Endothelial cell of umbilical vein (primary cell): Measurements from ENCODE around the gene HIPK1. TPM values are rescaled to one million over a fixed set of nuclear protein-coding genes. Genes with fewer than 3 reads are reported as not detected.

Experiments
- BruUV-seq: library from RNA; stranded (reverse); fragments of 400-500 nt; replicated peaks from 2 replicates; lab custom pipeline; 2021; lab: Mats Ljungman, UMichigan
- CTCF ChIA-PET: fragments of 300-600, 350-600 bp; sonication (Branson Sonifier 250); formaldehyde crosslinking; loops from one replicate; lab custom pipeline; 2021; ENCODE audit warnings: antibody characterized with exemption, inconsistent platforms; lab: Charles Lee
- POLR2A ChIA-PET: fragments of 300-600, 350-600 bp; sonication (Branson Sonifier 250); formaldehyde crosslinking; loops from one replicate; lab custom pipeline; 2021; ENCODE audit warnings: antibody characterized with exemption, inconsistent platforms; lab: Charles Lee
- DNase-seq: peaks from one replicate; pipeline ENCODE4 v3.0.0-alpha.2; 2011; ENCODE audit warnings: low read depth, low spot score
- FAIRE-seq: peaks from 2 replicates; lab custom pipeline; 2011; peaks lifted over from hg19 to GRCh38; lab: Jason Lieb, UNC
- H2AFZ ChIP-seq: 2 replicates; pipeline ENCODE4 v1.6.0; 2012; ENCODE audit warnings: low read depth, low read length, control low read depth, inconsistent platforms
- H3K27ac ChIP-seq: 2 replicates; pipeline ENCODE4 v1.5.1; 2011; ENCODE audit warnings: low read depth, mild to moderate bottlenecking, control low read depth, low read length, moderate library complexity; ENCODE audit not compliant: insufficient read depth
- H3K27me3 ChIP-seq, 2 experiments: 2 replicates each; pipeline versions ENCODE4 v1.6.0 to v1.6.1; 2011; ENCODE audit warnings: low read length in 2 of 2, mixed read lengths in 1 of 2; ENCODE audit not compliant: control insufficient read depth in 2 of 2, insufficient read depth in 2 of 2
- H3K36me3 ChIP-seq, 2 experiments: 2 replicates in 1 of 2; 3 replicates in 1 of 2; pipeline ENCODE4 v1.5.1; 2011; ENCODE audit warnings: low read length in 2 of 2, mild to moderate bottlenecking in 1 of 2, moderate library complexity in 1 of 2; ENCODE audit not compliant: control insufficient read depth in 2 of 2, insufficient read depth in 2 of 2; ENCODE audit errors: extremely low read depth in 1 of 2
- H3K4me1 ChIP-seq: 3 replicates; pipeline ENCODE4 v1.5.1; 2011; ENCODE audit warnings: mild to moderate bottlenecking, low read length; ENCODE audit not compliant: control insufficient read depth, insufficient read depth; ENCODE audit errors: extremely low read depth
- H3K4me2 ChIP-seq: 2 replicates; pipeline ENCODE4 v1.6.1; 2011; ENCODE audit warnings: low read length, control low read depth, mixed read lengths; ENCODE audit not compliant: insufficient read depth
- H3K4me3 ChIP-seq, 3 experiments: fragments of 200-600 bp in 1 of 3; sonication (generic), shearing (Covaris generic) in 1 of 3; replicated peaks in 1 of 3; 2 replicates each; pipeline ENCODE4 v1.5.1; 2011 to 2016; ENCODE audit warnings: control low read depth in 3 of 3, low read length in 3 of 3, mild to moderate bottlenecking in 2 of 3, inconsistent platforms in 1 of 3, low read depth in 1 of 3, moderate library complexity in 1 of 3; ENCODE audit not compliant: insufficient read depth in 1 of 3
- H3K79me2 ChIP-seq: 2 replicates; pipeline ENCODE4 v1.6.0; 2012; ENCODE audit warnings: low read length, inconsistent platforms; ENCODE audit not compliant: control insufficient read depth, insufficient read depth
- H3K9ac ChIP-seq: replicated peaks from 2 replicates; pipeline ENCODE3; 2011; ENCODE audit warnings: low read length, control low read depth; ENCODE audit not compliant: insufficient read depth; ENCODE audit errors: extremely low read depth
- H3K9me1 ChIP-seq: replicated peaks from 3 replicates; pipeline ENCODE4 v1.6.0; 2011; ENCODE audit warnings: mild to moderate bottlenecking, low read length; ENCODE audit not compliant: control insufficient read depth, insufficient read depth; ENCODE audit errors: extremely low read depth
- H3K9me3 ChIP-seq: replicated peaks from 2 replicates; pipeline ENCODE4 v1.5.1; 2012; ENCODE audit warnings: low read length, inconsistent platforms; ENCODE audit not compliant: control insufficient read depth, insufficient read depth
- H4K20me1 ChIP-seq: replicated peaks from 2 replicates; pipeline ENCODE3; 2011; ENCODE audit warnings: mild to moderate bottlenecking, low read length; ENCODE audit not compliant: control insufficient read depth, insufficient read depth; ENCODE audit errors: extremely low read depth
- FOS ChIP-seq: IDR thresholded peaks from 2 replicates; pipeline ENCODE4 v1.6.1; 2011; ENCODE audit warnings: mild to moderate bottlenecking, low read length, moderate library complexity, borderline replicate concordance; ENCODE audit not compliant: insufficient read depth
- GATA2 ChIP-seq: IDR thresholded peaks from 2 replicates; pipeline ENCODE4 v1.7.0; 2011; ENCODE audit warnings: low read depth, mild to moderate bottlenecking, moderate library complexity, mixed read lengths, low read length; ENCODE audit not compliant: insufficient read length, insufficient read depth
- JUN ChIP-seq: IDR thresholded peaks from 2 replicates; pipeline ENCODE4 v1.6.1; 2011; ENCODE audit warnings: borderline replicate concordance, low read depth; ENCODE audit not compliant: insufficient read length, insufficient read depth
- POLR2A ChIP-seq: IDR thresholded peaks from 2 replicates; pipeline ENCODE4 v1.6.1; 2012; ENCODE audit warnings: low read depth, mild to moderate bottlenecking, control low read depth, low read length
- POLR2AphosphoS5 ChIP-seq: IDR thresholded peaks from 2 replicates; pipeline ENCODE4 v1.6.1; 2012; ENCODE audit warnings: low read depth, mild to moderate bottlenecking, control low read depth, low read length, moderate library complexity; ENCODE audit not compliant: insufficient read depth
- dilution Hi-C: fragments of 300-500 bp; cut with MboI; formaldehyde crosslinking; loops from one replicate; pipeline ENCODE4 v1.15.0; 2019; ENCODE audit warnings: low sequenced_read_pairs; ENCODE audit not compliant: extremely low pct_ligation_motif_present
- intact Hi-C: fragments of 100-400 bp; cut with micrococcal nuclease; formaldehyde crosslinking; loops from one replicate; pipeline ENCODE4 v1.10.0; 2022
- polyA plus RNA-seq, 4 experiments: library from polyadenylated mRNA; depleted of rRNA in 3 of 4; stranded (reverse) in 3 of 4; unstranded in 1 of 4; fragments of >200 nt; gene quantifications; 2 replicates each; pipeline versions ENCODE4 v1.2.1 to v1.2.3, GENCODE V29; 2011 to 2012; ENCODE audit warnings: missing spikeins in 1 of 4
- total RNA-seq: library from RNA; stranded (reverse); gene quantifications from 2 replicates; pipeline ENCODE4 v1.2.3, GENCODE V29; 2021
- TF ChIP-seq, protein P1 (sequence below): IDR thresholded peaks from 2 replicates; pipeline ENCODE4 v1.6.1; 2011; ENCODE audit not compliant: insufficient read depth, insufficient read length
- TF ChIP-seq, protein P2 (sequence below), 2 donors: IDR thresholded peaks; 1 replicate in 1 of 2; 2 replicates in 1 of 2; pipeline ENCODE4 v1.5.1; 2011; ENCODE audit warnings: low read length in 2 of 2, mild to moderate bottlenecking in 2 of 2, moderate library complexity in 2 of 2, control low read depth in 1 of 2, inconsistent platforms in 1 of 2, low read depth in 1 of 2; ENCODE audit not compliant: insufficient read depth in 1 of 2; ENCODE audit errors: extremely low read depth in 1 of 2

Gene HIPK1
- total and polyA plus RNA-seq, 2 donors (not counting 3 experiments of a cell fraction or from before 2014, with no cell fraction given) = 39.3 to 56.1 TPM

DNA sequence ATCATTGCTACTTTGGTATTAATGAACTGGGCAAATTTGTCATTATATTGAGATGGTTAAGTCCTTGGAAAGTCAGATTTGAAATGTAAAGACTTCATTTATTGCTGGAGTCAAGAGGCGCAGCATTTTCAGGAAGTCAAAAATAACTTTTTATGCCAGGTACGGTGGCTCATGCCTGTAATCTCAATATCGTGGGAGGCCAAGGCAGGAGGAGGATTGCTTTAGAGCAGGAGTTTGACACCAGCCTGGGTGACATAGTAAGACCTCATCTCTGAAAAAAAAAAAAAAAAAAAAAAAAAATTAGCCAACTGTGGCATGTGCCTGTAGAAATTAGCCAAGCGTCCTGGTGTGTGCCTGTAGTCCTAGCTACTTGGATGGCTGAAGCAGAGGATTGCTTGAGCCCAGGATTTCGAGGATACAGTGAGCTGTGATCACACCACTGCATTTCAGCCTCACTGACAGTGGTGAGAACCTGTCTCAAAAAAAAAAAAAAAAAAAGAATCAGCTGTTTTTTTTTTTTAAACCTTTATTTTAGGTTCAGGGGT lies 5.5 kb downstream of the HIPK1 start:
- H3K36me3 ChIP-seq = no peaks in the 10 kb centered on the region
- intact Hi-C loops (no loop called here), dilution Hi-C loops (no loop called here)
- no peak for DNase-seq
- BruUV-seq = no TSS peak
- no peak overlapping the region for H3K9ac ChIP-seq
- peaks cover 94% of the 10 kb centered on the region for H3K79me2 ChIP-seq
- peaks cover 35% of the 10 kb centered on the region for H3K4me1 ChIP-seq
- H3K27me3 ChIP-seq = no peaks in the 10 kb centered on the region
- H3K27ac ChIP-seq = no peak overlapping the region
- no peaks in the 10 kb centered on the region for H3K9me3 ChIP-seq
- no peak for FAIRE-seq
- no peak overlapping the region for H3K4me3 ChIP-seq
- no peaks in the 10 kb centered on the region for H3K9me1 ChIP-seq
- ChIA-PET POLR2A (no interaction called here), CTCF (interaction anchor here (0.9 to 2.0 kb wide), 5 partner anchors 12 to 99 kb away, joined by 3 to 6 read pairs (median 6); partner anchors contain the start of genes AP4B1, DCLRE1B and OLFML3)
- H3K4me2 ChIP-seq = no peak overlapping the region
- TF ChIP-seq POLR2AphosphoS5 = no peak
- no peak for TF ChIP-seq POLR2A
- TF ChIP-seq FOS = no peak
- TF ChIP-seq, protein P1, sequence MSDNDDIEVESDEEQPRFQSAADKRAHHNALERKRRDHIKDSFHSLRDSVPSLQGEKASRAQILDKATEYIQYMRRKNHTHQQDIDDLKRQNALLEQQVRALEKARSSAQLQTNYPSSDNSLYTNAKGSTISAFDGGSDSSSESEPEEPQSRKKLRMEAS = no peak
- H4K20me1 ChIP-seq = no peaks in the 10 kb centered on the region
- H2AFZ ChIP-seq = no peak overlapping the region

DNA sequence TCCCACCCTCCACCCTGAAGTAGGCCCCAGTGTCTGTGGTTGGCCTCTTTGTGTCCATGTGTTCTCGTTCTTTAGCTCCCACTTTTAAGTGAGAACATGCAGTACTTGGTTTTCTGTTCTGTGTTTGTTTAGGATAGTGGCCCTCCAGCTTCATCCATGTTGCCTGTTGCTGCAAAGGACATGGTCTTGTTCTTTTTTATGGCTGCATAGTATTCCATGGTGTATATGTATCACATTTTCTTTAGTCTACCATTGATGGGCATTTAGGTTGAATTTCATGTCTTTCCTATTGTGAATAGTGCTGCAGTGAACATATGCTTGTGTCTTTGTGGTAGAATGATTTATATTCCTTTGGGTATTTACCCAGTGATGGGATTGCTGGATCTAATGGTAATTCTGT lies 6.1 kb downstream of the HIPK1 start:
- Histone ChIP-seq H3K9me1 (no peaks in the 10 kb centered on the region), H3K4me1 (peaks cover 35% of the 10 kb centered on the region), H3K27me3 (no peaks in the 10 kb centered on the region), H4K20me1 (no peaks in the 10 kb centered on the region), H3K36me3 (no peaks in the 10 kb centered on the region), H3K79me2 (peaks cover 95% of the 10 kb centered on the region), H3K9me3 (no peaks in the 10 kb centered on the region), H3K9ac (no peak overlapping the region), H2AFZ (no peak overlapping the region), H3K27ac (no peak overlapping the region), H3K4me3 (no peak overlapping the region), H3K4me2 (no peak overlapping the region)
- no TSS peak for BruUV-seq
- CTCF ChIA-PET = interaction anchor here (1.1 to 2.0 kb wide), 4 partner anchors 11 to 99 kb away, joined by 3 to 6 read pairs (median 6); partner anchors contain the start of genes AP4B1, DCLRE1B and OLFML3
- POLR2A ChIA-PET = no interaction called here
- intact Hi-C loops (no loop called here), dilution Hi-C loops (no loop called here)
- TF ChIP-seq, protein P1 = no peak
- TF ChIP-seq POLR2A (no peak), JUN (no peak), GATA2 (no peak)
- TF ChIP-seq, protein P2, sequence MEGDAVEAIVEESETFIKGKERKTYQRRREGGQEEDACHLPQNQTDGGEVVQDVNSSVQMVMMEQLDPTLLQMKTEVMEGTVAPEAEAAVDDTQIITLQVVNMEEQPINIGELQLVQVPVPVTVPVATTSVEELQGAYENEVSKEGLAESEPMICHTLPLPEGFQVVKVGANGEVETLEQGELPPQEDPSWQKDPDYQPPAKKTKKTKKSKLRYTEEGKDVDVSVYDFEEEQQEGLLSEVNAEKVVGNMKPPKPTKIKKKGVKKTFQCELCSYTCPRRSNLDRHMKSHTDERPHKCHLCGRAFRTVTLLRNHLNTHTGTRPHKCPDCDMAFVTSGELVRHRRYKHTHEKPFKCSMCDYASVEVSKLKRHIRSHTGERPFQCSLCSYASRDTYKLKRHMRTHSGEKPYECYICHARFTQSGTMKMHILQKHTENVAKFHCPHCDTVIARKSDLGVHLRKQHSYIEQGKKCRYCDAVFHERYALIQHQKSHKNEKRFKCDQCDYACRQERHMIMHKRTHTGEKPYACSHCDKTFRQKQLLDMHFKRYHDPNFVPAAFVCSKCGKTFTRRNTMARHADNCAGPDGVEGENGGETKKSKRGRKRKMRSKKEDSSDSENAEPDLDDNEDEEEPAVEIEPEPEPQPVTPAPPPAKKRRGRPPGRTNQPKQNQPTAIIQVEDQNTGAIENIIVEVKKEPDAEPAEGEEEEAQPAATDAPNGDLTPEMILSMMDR (IDR thresholded peaks at IDR 0.05; ENCODE audit: extremely low read depth in 1 of 2, insufficient read depth in 1 of 2, low read depth in 1 of 2, low read length in 2 of 2) = no peak
- FAIRE-seq (no peak), DNase-seq (no peak)
